ENCODE results near the gene APOD.

APOD gene

GRCh38 chr3:195555110-195555509 is 28.6 kb downstream of the APOD start:
- in situ Hi-C loops (cut with MboI; ENCODE audit: low sequenced_read_pairs) = no loop called here

- in situ Hi-C loops (cut with MboI; ENCODE audit: low sequenced_read_pairs) = no loop called here
Measured at GRCh38 chr3:195554458-195554857, 29.3 kb downstream of the APOD start.

GRCh38 chr3:195553268-195553667 is 30.5 kb downstream of the APOD start:
- in situ Hi-C loops (cut with MboI; ENCODE audit: low sequenced_read_pairs) = no loop called here

GRCh38 chr3:195551381-195551978 is 32.3 kb downstream of the APOD start:
- in situ Hi-C loops (cut with MboI; ENCODE audit: low sequenced_read_pairs) = no loop called here

GRCh38 chr3:195550723-195551122 is 33.0 kb downstream of the APOD start:
- in situ Hi-C loops (cut with MboI; ENCODE audit: low sequenced_read_pairs) = no loop called here

GRCh38 chr3:195549931-195550519 is 33.7 kb downstream of the APOD start:
- in situ Hi-C loops (cut with MboI; ENCODE audit: low sequenced_read_pairs) = loop anchor here (25.0 kb wide), 1 partner anchor 263 kb away; no protein-coding TSS in a partner anchor

GRCh38 chr3:195548987-195549386 is 34.8 kb downstream of the APOD start:
- in situ Hi-C loops (cut with MboI; ENCODE audit: low sequenced_read_pairs) = loop anchor here (25.0 kb wide), 1 partner anchor 262 kb away; no protein-coding TSS in a partner anchor

- in situ Hi-C loops (cut with MboI; ENCODE audit: low sequenced_read_pairs) = loop anchor here (25.0 kb wide), 1 partner anchor 261 kb away; no protein-coding TSS in a partner anchor
Measured at GRCh38 chr3:195548501-195548900, 35.2 kb downstream of the APOD start.

GRCh38 chr3:195548006-195548405 is 35.7 kb downstream of the APOD start:
- in situ Hi-C loops (cut with MboI; ENCODE audit: low sequenced_read_pairs) = loop anchor here (25.0 kb wide), 1 partner anchor 261 kb away; no protein-coding TSS in a partner anchor

GRCh38 chr3:195546130-195546560 is 37.6 kb downstream of the APOD start:
- in situ Hi-C loops (cut with MboI; ENCODE audit: low sequenced_read_pairs) = loop anchor here (25.0 kb wide), 1 partner anchor 259 kb away; no protein-coding TSS in a partner anchor

- in situ Hi-C loops (cut with MboI; ENCODE audit: low sequenced_read_pairs) = loop anchor here (25.0 kb wide), 1 partner anchor 257 kb away; no protein-coding TSS in a partner anchor
Measured at GRCh38 chr3:195544634-195545033, 39.1 kb downstream of the APOD start.

GRCh38 chr3:195544230-195544536 is 39.6 kb downstream of the APOD start:
- in situ Hi-C loops (cut with MboI; ENCODE audit: low sequenced_read_pairs) = loop anchor here (25.0 kb wide), 1 partner anchor 257 kb away; no protein-coding TSS in a partner anchor

GRCh38 chr3:195543500-195544229 is 40.1 kb downstream of the APOD start:
- in situ Hi-C loops (cut with MboI; ENCODE audit: low sequenced_read_pairs) = loop anchor here (25.0 kb wide), 1 partner anchor 256 kb away; no protein-coding TSS in a partner anchor

GRCh38 chr3:195542698-195543499 is 40.8 kb downstream of the APOD start, which contains the start of gene PPP1R2:
PPP1R2 (minus strand) TSS chr3:195543325; CDS start chr3:195543025, 300 bp downstream.
- in situ Hi-C loops (cut with MboI; ENCODE audit: low sequenced_read_pairs) = loop anchor here (25.0 kb wide), 1 partner anchor 256 kb away; no protein-coding TSS in a partner anchor

GRCh38 chr3:195542316-195542697 is 41.4 kb downstream of the APOD start:
- in situ Hi-C loops (cut with MboI; ENCODE audit: low sequenced_read_pairs) = loop anchor here (25.0 kb wide), 1 partner anchor 255 kb away; no protein-coding TSS in a partner anchor

GRCh38 chr3:195540511-195540910 is 43.2 kb downstream of the APOD start:
- in situ Hi-C loops (cut with MboI; ENCODE audit: low sequenced_read_pairs) = loop anchor here (25.0 kb wide), 1 partner anchor 253 kb away; no protein-coding TSS in a partner anchor

- in situ Hi-C loops (cut with MboI; ENCODE audit: low sequenced_read_pairs) = loop anchor here (25.0 kb wide), 1 partner anchor 253 kb away; no protein-coding TSS in a partner anchor
Measured at GRCh38 chr3:195540027-195540426, 43.7 kb downstream of the APOD start.

- in situ Hi-C loops (cut with MboI; ENCODE audit: low sequenced_read_pairs) = loop anchor here (25.0 kb wide), 1 partner anchor 252 kb away; no protein-coding TSS in a partner anchor
Measured at GRCh38 chr3:195539479-195539878, 44.3 kb downstream of the APOD start.

GRCh38 chr3:195537995-195538394 is 45.7 kb downstream of the APOD start:
- in situ Hi-C loops (cut with MboI; ENCODE audit: low sequenced_read_pairs) = loop anchor here (25.0 kb wide), 1 partner anchor 251 kb away; no protein-coding TSS in a partner anchor

- in situ Hi-C loops (cut with MboI; ENCODE audit: low sequenced_read_pairs) = loop anchor here (25.0 kb wide), 1 partner anchor 248 kb away; no protein-coding TSS in a partner anchor
Measured at GRCh38 chr3:195535293-195535692, 48.4 kb downstream of the APOD start.
